K562 treated with DMSO at 1 percent for 48 hours (cell line): Measurements from ENCODE around the gene GABARAPL1. TPM values are rescaled to one million over a fixed set of nuclear protein-coding genes. Genes with fewer than 3 reads are reported as not detected.

Experiments used
- total RNA-seq: library from RNA; unstranded; fragments of 300-600 nt; gene quantifications from 2 replicates; pipeline ENCODE4 v1.2.3, GENCODE V29; 2022; ENCODE audit warnings: low replicate concordance; ENCODE audit errors: extremely low read depth

Gene GABARAPL1
- not detected in 2 replicates for total RNA-seq

GRCh38 chr12:10212739-10213131, at the start of gene GABARAPL1:
Gene GABARAPL1 (plus strand): TSS chr12:10212877. CDS start chr12:10213130, 253 bp downstream.

GRCh38 chr12:10171973-10172728, 40.5 kb upstream of the GABARAPL1 start, which contains the start of gene OLR1:
Gene OLR1 (minus strand): TSS chr12:10172132. CDS start chr12:10172077, 55 bp downstream.

GRCh38 chr12:10178821-10179220, 33.9 kb upstream of the GABARAPL1 start, which contains the start of gene TMEM52B:
Gene TMEM52B (plus strand): TSS chr12:10179032. CDS start chr12:10179575, 543 bp downstream.

Other genes with a start within 250 kb of the GABARAPL1 start
- gene CLEC12A, start 241.5 kb upstream of the GABARAPL1 start, total RNA-seq: not detected in 2 replicates
- gene CLEC1B, start 213.8 kb upstream of the GABARAPL1 start, total RNA-seq: not detected in 2 replicates
- gene CLEC12B, start 202.2 kb upstream of the GABARAPL1 start, total RNA-seq: not detected in 2 replicates
- gene CLEC9A, start 182.2 kb upstream of the GABARAPL1 start, total RNA-seq: not detected in 2 replicates
- gene CLEC1A, start 113.9 kb upstream of the GABARAPL1 start, total RNA-seq: not detected in 2 replicates
- not detected in 2 replicates for gene CLEC7A, start 82.7 kb upstream of the GABARAPL1 start, total RNA-seq
- not detected in 2 replicates for gene OLR1, start 40.7 kb upstream of the GABARAPL1 start, total RNA-seq
- not detected in 2 replicates for gene TMEM52B, start 33.8 kb upstream of the GABARAPL1 start, total RNA-seq
- not detected in 2 replicates for gene KLRD1, start 95.0 kb downstream of the GABARAPL1 start, total RNA-seq
- not detected in 2 replicates for gene KLRK1, start 177.2 kb downstream of the GABARAPL1 start, total RNA-seq
- gene KLRC4, start 196.9 kb downstream of the GABARAPL1 start, total RNA-seq: not detected in 2 replicates
- gene KLRC3, start 207.7 kb downstream of the GABARAPL1 start, total RNA-seq: not detected in 2 replicates
- not detected in 2 replicates for gene KLRC2, start 223.1 kb downstream of the GABARAPL1 start, total RNA-seq
- not detected in 2 replicates for gene KLRC1, start 240.5 kb downstream of the GABARAPL1 start, total RNA-seq